ENCODE results near the gene PLIN1. TPM values are rescaled to one million over a fixed set of nuclear protein-coding genes. Genes with fewer than 3 reads are reported as not detected.

PLIN1 gene
- total and polyA plus RNA-seq, 2 of the 4 experiments (the other 2 are of a cell fraction), result under 0.01 to 0.07 TPM

DNA sequence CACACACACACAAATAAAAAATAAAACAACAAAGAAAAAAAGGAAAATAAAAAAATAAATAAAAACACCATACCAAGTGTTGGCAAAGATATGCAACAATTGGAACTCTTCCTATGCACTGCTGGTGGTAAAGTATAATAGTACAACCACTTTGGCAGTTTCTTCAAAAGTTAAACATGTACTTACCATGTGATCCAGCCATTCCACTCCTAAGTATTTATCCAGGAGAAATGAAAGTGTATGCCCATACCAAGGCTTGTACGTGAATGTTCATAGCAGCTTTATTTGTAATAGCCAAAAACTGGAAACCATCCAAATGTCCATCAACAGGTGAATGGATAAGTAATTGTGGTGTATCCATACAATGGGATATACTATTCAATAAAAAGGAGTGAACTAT, 28.4 kb upstream of the PLIN1 start:
- POLR2A ChIA-PET (ENCODE audit: unreplicated experiment), result no interaction called here
- Histone ChIP-seq H2BK5ac (ENCODE audit: low read depth, low read length, poor library complexity, severe bottlenecking) (no peak overlapping the region), H2BK120ac (ENCODE audit: low read depth, low read length) (no peak overlapping the region), H3K18ac (ENCODE audit: low read depth, low read length) (no peak overlapping the region), H4K8ac (ENCODE audit: low read depth in 2 of 2, low read length in 2 of 2) (no peak overlapping the region), H3K9me3 (ENCODE audit: control insufficient read depth, insufficient read depth, low read length) (peaks cover 5% of the 10 kb centered on the region; the same call in 1 of the 2 replicates), H4K5ac (ENCODE audit: low read depth, low read length) (no peak overlapping the region), H3K4me2 (ENCODE audit: low read depth, low read length) (no peak overlapping the region), H3K9ac (ENCODE audit: low read depth, low read length) (no peak overlapping the region), H2BK20ac (ENCODE audit: low read depth, low read length) (no peak overlapping the region), H3K9me1 (ENCODE audit: insufficient read depth, low read length) (no peaks in the 10 kb centered on the region), H3K79me1 (ENCODE audit: low read depth in 1 of 2, low read length in 2 of 2) (no peaks in the 10 kb centered on the region), H3K4ac (ENCODE audit: low read depth, low read length) (no peak overlapping the region), H4K91ac (ENCODE audit: insufficient read depth, low read depth, low read length) (no peak overlapping the region), H2AFZ (replicated peaks; ENCODE audit: low read length, poor library complexity) (no peak overlapping the region), H3K14ac (replicated peaks; ENCODE audit: low read depth, low read length) (no peak overlapping the region), H2AK5ac (ENCODE audit: low read depth, low read length) (no peak overlapping the region), H3K27ac (ENCODE audit: insufficient read depth, low read length) (no peak overlapping the region), H3K36me3 (ENCODE audit: control insufficient read depth, insufficient read depth, low read length) (no peaks in the 10 kb centered on the region), H3K56ac (ENCODE audit: extremely low read depth, insufficient read depth, low read length) (no peak overlapping the region), H2BK15ac (ENCODE audit: low read depth, low read length) (no peak overlapping the region), H2AK9ac (replicated peaks; ENCODE audit: low read depth, low read length, poor library complexity) (no peak overlapping the region), H4K20me1 (ENCODE audit: insufficient read depth, low read length) (no peaks in the 10 kb centered on the region), H3K4me1 (ENCODE audit: control insufficient read depth, insufficient read depth, low read length) (no peaks in the 10 kb centered on the region), H3K23ac (ENCODE audit: low read depth, low read length) (no peak overlapping the region), H3K4me3 (ENCODE audit: insufficient read depth, low read depth, low read length) (no peak overlapping the region), H3K27me3 (ENCODE audit: control insufficient read depth, insufficient read depth, low read length) (peaks cover 45% of the 10 kb centered on the region)
- ATAC-seq (ENCODE audit: low read depth) (no peak), DNase-seq (no peak)
- dilution Hi-C loops (cut with HindIII; ENCODE audit: low sequenced_read_pairs, unreplicated experiment) (no loop called here), intact Hi-C loops (cut with micrococcal nuclease) (no loop called here), in situ Hi-C loops (cut with MboI; ENCODE audit: low sequenced_read_pairs) (no loop called here)
- BruUV-seq (replicated peaks), result no TSS peak
- CTCF ChIA-PET, result no interaction called here
- WGBS, 2 experiments (ENCODE audit: extremely low coverage in 2 of 2, insufficient read length in 1 of 2), result no CpG with 5 or more reads among the region's 1 CpG
- no peak for TF ChIP-seq MXI1 (IDR thresholded peaks at IDR 0.05; ENCODE audit: borderline replicate concordance, low read depth, low read length)
- no peak for TF ChIP-seq SMC3 (IDR thresholded peaks at IDR 0.05; ENCODE audit: low read depth, low read length)
- no peak for TF ChIP-seq MAZ (IDR thresholded peaks at IDR 0.05; ENCODE audit: borderline replicate concordance, low read depth, low read length)
- TF ChIP-seq, protein P1, sequence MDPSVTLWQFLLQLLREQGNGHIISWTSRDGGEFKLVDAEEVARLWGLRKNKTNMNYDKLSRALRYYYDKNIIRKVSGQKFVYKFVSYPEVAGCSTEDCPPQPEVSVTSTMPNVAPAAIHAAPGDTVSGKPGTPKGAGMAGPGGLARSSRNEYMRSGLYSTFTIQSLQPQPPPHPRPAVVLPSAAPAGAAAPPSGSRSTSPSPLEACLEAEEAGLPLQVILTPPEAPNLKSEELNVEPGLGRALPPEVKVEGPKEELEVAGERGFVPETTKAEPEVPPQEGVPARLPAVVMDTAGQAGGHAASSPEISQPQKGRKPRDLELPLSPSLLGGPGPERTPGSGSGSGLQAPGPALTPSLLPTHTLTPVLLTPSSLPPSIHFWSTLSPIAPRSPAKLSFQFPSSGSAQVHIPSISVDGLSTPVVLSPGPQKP (IDR thresholded peaks at IDR 0.05; ENCODE audit: borderline replicate concordance, low read depth, low read length), result no peak
- TF ChIP-seq NFE2L2 (IDR thresholded peaks at IDR 0.05; ENCODE audit: low read depth, low read length), result no peak
- no peak for TF ChIP-seq BHLHE40 (IDR thresholded peaks at IDR 0.05; ENCODE audit: low read depth, low read length)
- TF ChIP-seq RFX5 (IDR thresholded peaks at IDR 0.05; ENCODE audit: low read depth, low read length), result no peak
- TF ChIP-seq CEBPB (IDR thresholded peaks at IDR 0.05; ENCODE audit: low read depth, low read length), result no peak
- TF ChIP-seq FOS (IDR thresholded peaks at IDR 0.05; ENCODE audit: low read depth, low read length), result no peak

Data from IMR-90 (cell line).